ENCODE results near the gene OR13C8.

GRCh38 chr9:104618104-104618503 is 49.1 kb downstream of the OR13C8 start, which contains the start of gene OR13C9:
- TF ChIP-seq CTCF (IDR thresholded peaks at IDR 0.05) (no peak), POLR2A (IDR thresholded peaks at IDR 0.05) (no peak)

Data from body of pancreas (tissue), 4 donors.